ENCODE measurements around the gene SLC34A1.
"Not testable (repeated sequence)": the region's sequence is repeated elsewhere in the genome, so short reads cannot be mapped to it uniquely, and the experiment has no call there.

The SLC34A1 gene

GRCh38 chr5:177339107-177339638 is 45.1 kb upstream of the SLC34A1 start:
- no peak for TF ChIP-seq EZH2phosphoT487 (IDR thresholded peaks at IDR 0.05; ENCODE audit: low read length)
- Histone ChIP-seq H3K4me2 (ENCODE audit: low read depth, low read length) (no peak overlapping the region), H3K4me1 (ENCODE audit: low read length) (no peaks in the 10 kb centered on the region), H3K9ac (ENCODE audit: low read length) (no peak overlapping the region), H2AFZ (ENCODE audit: low read length) (no peak overlapping the region), H3K4me3 (ENCODE audit: low read length) (no peak overlapping the region), H3K27ac (ENCODE audit: low read length) (no peak overlapping the region), H3K9me2 (replicated peaks; ENCODE audit: insufficient read depth, low read length) (no peaks in the 10 kb centered on the region), H3K27me3 (replicated peaks; ENCODE audit: insufficient read depth, low read length) (no peaks in the 10 kb centered on the region), H4K20me1 (ENCODE audit: insufficient read depth, low read length) (0 out of 2 replicates have a peak, but pooled peaks cover 3% of the 10 kb centered on the region), H3K9me3 (replicated peaks; ENCODE audit: insufficient read depth, low read length) (no peaks in the 10 kb centered on the region), H3K79me2 (ENCODE audit: low read length) (peaks cover 65% of the 10 kb centered on the region), H3K36me3 (replicated peaks; ENCODE audit: insufficient read depth, low read length) (peaks cover 8% of the 10 kb centered on the region), H3F3A (ENCODE audit: insufficient read depth, low read length) (no peaks in the 10 kb centered on the region)
- DNase-seq, result no peak

- not testable (repeated sequence) for H3K4me1 ChIP-seq (ENCODE audit: low read length)
Observed at GRCh38 chr5:177343000-177343399, 41.2 kb upstream of the SLC34A1 start.

GRCh38 chr5:177343777-177344176 is 40.5 kb upstream of the SLC34A1 start:
- no peak overlapping the region for H3K4me2 ChIP-seq (ENCODE audit: low read depth, low read length)
- H3K27ac ChIP-seq (ENCODE audit: low read length), result no peak overlapping the region
- no peaks in the 10 kb centered on the region for H3F3A ChIP-seq (ENCODE audit: insufficient read depth, low read length)
- no peaks in the 10 kb centered on the region for H3K9me2 ChIP-seq (replicated peaks; ENCODE audit: insufficient read depth, low read length)
- no peak overlapping the region for H3K9ac ChIP-seq (ENCODE audit: low read length)
- no peak for DNase-seq
- H3K79me2 ChIP-seq (ENCODE audit: low read length), result peaks cover 88% of the 10 kb centered on the region
- H4K20me1 ChIP-seq (ENCODE audit: insufficient read depth, low read length), result peaks cover 3% of the 10 kb centered on the region; the same call in 1 of the 2 replicates
- no peaks in the 10 kb centered on the region for H3K4me1 ChIP-seq (ENCODE audit: low read length)
- no peak overlapping the region for H3K4me3 ChIP-seq (ENCODE audit: low read length)
- H2AFZ ChIP-seq (ENCODE audit: low read length), result no peak overlapping the region
- no peaks in the 10 kb centered on the region for H3K27me3 ChIP-seq (replicated peaks; ENCODE audit: insufficient read depth, low read length)
- TF ChIP-seq CTCF (IDR thresholded peaks at IDR 0.05; ENCODE audit: low read length) (no peak), EZH2 (optimal IDR thresholded peaks at IDR 0.05; ENCODE audit: low read depth, low read length) (no peak), EZH2phosphoT487 (IDR thresholded peaks at IDR 0.05; ENCODE audit: low read length) (no peak)
- H3K36me3 ChIP-seq (replicated peaks; ENCODE audit: insufficient read depth, low read length), result peaks cover 3% of the 10 kb centered on the region; the same call in 1 of the 2 replicates
- H3K9me3 ChIP-seq (replicated peaks; ENCODE audit: insufficient read depth, low read length), result no peaks in the 10 kb centered on the region

More at GRCh38 chr5:177343000-177343399, 41.2 kb upstream of the SLC34A1 start:
- H3K27ac ChIP-seq (ENCODE audit: low read length); H3K9me2 ChIP-seq (replicated peaks; ENCODE audit: insufficient read depth, low read length); H3K27me3 ChIP-seq (replicated peaks; ENCODE audit: insufficient read depth, low read length); DNase-seq; H3K36me3 ChIP-seq (replicated peaks; ENCODE audit: insufficient read depth, low read length); H3K9ac ChIP-seq (ENCODE audit: low read length); H4K20me1 ChIP-seq (ENCODE audit: insufficient read depth, low read length); H2AFZ ChIP-seq (ENCODE audit: low read length); H3K9me3 ChIP-seq (replicated peaks; ENCODE audit: insufficient read depth, low read length); H3F3A ChIP-seq (ENCODE audit: insufficient read depth, low read length); H3K4me2 ChIP-seq (ENCODE audit: low read depth, low read length); H3K4me3 ChIP-seq (ENCODE audit: low read length): not testable (repeated sequence)
- peaks cover 88% of the 10 kb centered on the region for H3K79me2 ChIP-seq (ENCODE audit: low read length)

- Histone ChIP-seq H3K36me3 (replicated peaks; ENCODE audit: insufficient read depth, low read length) (peaks cover 3% of the 10 kb centered on the region; the same call in 1 of the 2 replicates), H3K4me1 (ENCODE audit: low read length) (peaks cover 11% of the 10 kb centered on the region), H3K9ac (ENCODE audit: low read length) (no peak overlapping the region), H3K9me3 (replicated peaks; ENCODE audit: insufficient read depth, low read length) (no peaks in the 10 kb centered on the region), H3F3A (ENCODE audit: insufficient read depth, low read length) (no peaks in the 10 kb centered on the region), H2AFZ (ENCODE audit: low read length) (no peak overlapping the region), H3K4me2 (ENCODE audit: low read depth, low read length) (no peak overlapping the region), H4K20me1 (ENCODE audit: insufficient read depth, low read length) (no peaks in the 10 kb centered on the region; the same call in 1 of the 2 replicates), H3K27ac (ENCODE audit: low read length) (no peak overlapping the region), H3K79me2 (ENCODE audit: low read length) (peaks cover 88% of the 10 kb centered on the region), H3K9me2 (replicated peaks; ENCODE audit: insufficient read depth, low read length) (no peaks in the 10 kb centered on the region), H3K4me3 (ENCODE audit: low read length) (no peak overlapping the region), H3K27me3 (replicated peaks; ENCODE audit: insufficient read depth, low read length) (no peaks in the 10 kb centered on the region)
- DNase-seq, result no peak
- TF ChIP-seq EZH2phosphoT487 (IDR thresholded peaks at IDR 0.05; ENCODE audit: low read length) (no peak), EZH2 (optimal IDR thresholded peaks at IDR 0.05; ENCODE audit: low read depth, low read length) (no peak), CTCF (IDR thresholded peaks at IDR 0.05; ENCODE audit: low read length) (no peak)
Observed at GRCh38 chr5:177344891-177345290, 39.3 kb upstream of the SLC34A1 start.

All from MM.1S (cell line).